OCI-LY1 (cell line): ENCODE measurements around the gene PAPSS2.

ENCODE experiments used
- H2AFZ ChIP-seq: fragments of 200-600 bp; sonication (generic), shearing (Covaris generic); 2 replicates; pipeline ENCODE4 v1.6.0; 2014; ENCODE audit warnings: antibody characterized with exemption, mild to moderate bottlenecking, low read length
- H3F3A ChIP-seq: fragments of 200-600 bp; sonication (generic), shearing (Covaris generic); 2 replicates; pipeline ENCODE4 v1.6.0; 2014; ENCODE audit warnings: mild to moderate bottlenecking, antibody characterized with exemption, low read length, moderate library complexity; ENCODE audit not compliant: insufficient read depth
- H3K27ac ChIP-seq: fragments of 200-600 bp; sonication (generic); 2 replicates; pipeline ENCODE4 v1.5.1; 2014; ENCODE audit warnings: low read length, mixed run types, mild to moderate bottlenecking, low read depth; ENCODE audit not compliant: poor library complexity, severe bottlenecking
- H3K27me3 ChIP-seq: fragments of 200-600 bp; sonication (generic); 2 replicates; pipeline ENCODE4 v1.6.0; 2014; ENCODE audit warnings: antibody characterized with exemption, mild to moderate bottlenecking, low read length, moderate library complexity; ENCODE audit not compliant: insufficient read depth
- H3K36me3 ChIP-seq: fragments of 200-600 bp; sonication (generic); 2 replicates; pipeline ENCODE4 v1.6.1; 2014; ENCODE audit warnings: mild to moderate bottlenecking, antibody characterized with exemption, low read length, moderate library complexity, mixed read lengths; ENCODE audit not compliant: insufficient read depth
- H3K4me1 ChIP-seq: fragments of 200-600 bp; sonication (generic); 2 replicates; pipeline ENCODE4 v1.5.1; 2014; ENCODE audit warnings: mild to moderate bottlenecking, low read length, moderate library complexity; ENCODE audit not compliant: insufficient read depth, severe bottlenecking
- H3K4me2 ChIP-seq: fragments of 200-600 bp; sonication (generic), shearing (Covaris generic); 2 replicates; pipeline ENCODE4 v1.6.1; 2014; ENCODE audit warnings: low read length
- H3K4me3 ChIP-seq: fragments of 200-600 bp; sonication (generic); 2 replicates; pipeline ENCODE4 v1.5.1; 2014; ENCODE audit warnings: low read length, low read depth, mild to moderate bottlenecking, mixed read lengths; ENCODE audit not compliant: poor library complexity, severe bottlenecking
- H3K79me2 ChIP-seq: fragments of 200-600 bp; shearing (Covaris generic); 2 replicates; pipeline ENCODE4 v1.6.1; 2016; ENCODE audit warnings: mixed run types, low read length, mixed read lengths; ENCODE audit not compliant: insufficient read depth
- H3K9ac ChIP-seq: fragments of 200-600 bp; sonication (generic), shearing (Covaris generic); 2 replicates; pipeline ENCODE4 v1.6.1; 2014; ENCODE audit warnings: mild to moderate bottlenecking, low read length, mixed read lengths
- H3K9me2 ChIP-seq: fragments of 200-600 bp; sonication (generic), shearing (Covaris generic); 2 replicates; pipeline ENCODE4 v1.6.1; 2014; ENCODE audit warnings: low read depth, mild to moderate bottlenecking, low read length, mixed read lengths
- H3K9me3 ChIP-seq: fragments of 200-600 bp; shearing (Covaris generic); 2 replicates; pipeline ENCODE4 v1.6.1; 2014; ENCODE audit warnings: low read length, mixed read lengths
- H4K20me1 ChIP-seq: fragments of 200-600 bp; sonication (generic), shearing (Covaris generic); 2 replicates; pipeline ENCODE4 v1.6.0; 2016; ENCODE audit warnings: mild to moderate bottlenecking, low read length; ENCODE audit not compliant: insufficient read depth
- CTCF ChIP-seq: fragments of 200-600 bp; sonication (generic), shearing (Covaris generic); IDR thresholded peaks from 2 replicates; pipeline ENCODE4 v1.5.1; 2017; ENCODE audit warnings: mild to moderate bottlenecking, antibody characterized with exemption, low read length, moderate library complexity, mixed read lengths
- EZH2 ChIP-seq: fragments of 200-600 bp; sonication (generic), shearing (Covaris generic); IDR thresholded peaks from 2 replicates; pipeline ENCODE4 v1.8.0; 2017; ENCODE audit warnings: borderline replicate concordance, mixed run types, mild to moderate bottlenecking, antibody characterized with exemption, low read length, moderate library complexity, mixed read lengths

PAPSS2 gene

DNA sequence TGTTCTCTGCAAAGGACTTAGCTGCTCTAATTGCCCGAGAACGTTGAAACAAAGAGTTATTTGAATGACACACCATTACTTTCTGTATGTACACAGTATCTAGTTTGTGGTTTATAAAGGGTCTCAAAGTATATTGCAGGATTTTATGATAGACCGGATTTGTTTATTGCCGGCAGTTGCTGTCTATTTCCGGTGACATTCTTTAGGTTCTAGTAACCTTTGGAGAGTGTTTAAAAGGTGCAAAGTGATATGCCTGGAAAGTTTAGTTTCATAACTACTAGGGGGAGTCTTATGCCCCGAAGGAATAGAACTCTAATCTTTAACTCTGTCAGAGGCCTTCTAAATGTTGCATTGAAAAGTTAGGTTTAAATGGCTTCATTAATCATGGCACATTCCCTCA, 63.8 kb downstream of the PAPSS2 start:
- Histone ChIP-seq H3F3A (no peaks in the 10 kb centered on the region), H3K9me2 (no peaks in the 10 kb centered on the region), H2AFZ (no peak overlapping the region), H3K27me3 (0 out of 2 replicates have a peak, but pooled peaks cover 5% of the 10 kb centered on the region), H3K4me1 (no peaks in the 10 kb centered on the region), H3K79me2 (no peaks in the 10 kb centered on the region), H3K4me2 (no peak overlapping the region), H3K4me3 (no peak overlapping the region), H3K27ac (no peak overlapping the region), H3K9ac (no peak overlapping the region), H3K36me3 (no peaks in the 10 kb centered on the region), H3K9me3 (no peaks in the 10 kb centered on the region), H4K20me1 (no peaks in the 10 kb centered on the region)
- TF ChIP-seq CTCF: no peak
- no peak for TF ChIP-seq EZH2

DNA sequence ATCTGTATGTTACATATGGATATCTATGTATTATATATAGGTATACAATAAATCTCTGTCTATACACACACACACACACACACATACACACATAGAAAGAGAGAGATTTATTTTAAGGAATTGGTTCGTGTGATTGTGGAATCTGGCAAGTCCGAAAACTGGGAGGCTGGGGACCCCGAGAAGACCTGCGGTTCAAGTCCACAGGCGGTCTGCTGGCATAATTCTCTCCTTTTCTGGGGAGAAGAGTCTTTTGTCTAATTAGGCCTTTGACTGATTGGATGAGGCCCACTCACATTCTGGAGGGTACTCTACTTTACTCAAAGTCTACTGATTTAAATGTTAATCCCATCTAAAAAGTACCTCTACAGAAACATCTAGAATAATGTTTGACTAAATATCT, 65.1 kb downstream of the PAPSS2 start:
- H3K9me2 ChIP-seq: no peaks in the 10 kb centered on the region
- no peaks in the 10 kb centered on the region for H4K20me1 ChIP-seq
- H3K27me3 ChIP-seq: 0 out of 2 replicates have a peak, but pooled peaks cover 5% of the 10 kb centered on the region
- no peak for TF ChIP-seq CTCF
- TF ChIP-seq EZH2: no peak
- H3K9ac ChIP-seq: no peak overlapping the region
- H3K4me3 ChIP-seq: no peak overlapping the region
- H3K4me2 ChIP-seq: no peak overlapping the region
- H3K79me2 ChIP-seq: no peaks in the 10 kb centered on the region
- H3K27ac ChIP-seq: no peak overlapping the region
- no peaks in the 10 kb centered on the region for H3F3A ChIP-seq
- H2AFZ ChIP-seq: no peak overlapping the region
- no peaks in the 10 kb centered on the region for H3K4me1 ChIP-seq
- H3K36me3 ChIP-seq: no peaks in the 10 kb centered on the region
- no peaks in the 10 kb centered on the region for H3K9me3 ChIP-seq

DNA sequence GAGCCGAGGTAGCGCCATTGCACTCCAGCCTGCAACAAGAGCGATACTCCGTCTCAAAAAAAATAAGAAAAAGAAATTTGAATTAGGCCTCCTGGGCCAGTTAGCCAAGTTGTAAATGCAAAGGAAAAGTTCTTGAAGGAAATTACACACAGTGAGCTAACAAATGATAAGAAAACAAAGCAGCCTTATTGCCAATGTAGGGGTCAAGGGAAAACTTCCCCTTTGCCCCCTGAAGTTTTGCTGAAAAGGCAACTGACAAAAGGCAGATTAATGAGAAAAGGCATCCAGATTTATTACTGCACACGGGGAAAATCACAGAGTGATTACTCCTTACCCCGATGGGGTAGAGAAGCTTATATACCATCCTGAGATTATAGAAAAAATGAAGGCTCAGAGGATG, 70.3 kb downstream of the PAPSS2 start:
- H2AFZ ChIP-seq: no peak overlapping the region
- no peaks in the 10 kb centered on the region for H3K79me2 ChIP-seq
- no peak overlapping the region for H3K9ac ChIP-seq
- H3K27me3 ChIP-seq: 0 out of 2 replicates have a peak, but pooled peaks cover 5% of the 10 kb centered on the region
- H3F3A ChIP-seq: no peaks in the 10 kb centered on the region
- no peaks in the 10 kb centered on the region for H3K36me3 ChIP-seq
- no peaks in the 10 kb centered on the region for H4K20me1 ChIP-seq
- H3K9me3 ChIP-seq: no peaks in the 10 kb centered on the region
- no peak overlapping the region for H3K4me3 ChIP-seq
- H3K4me2 ChIP-seq: no peak overlapping the region
- H3K27ac ChIP-seq: no peak overlapping the region
- H3K9me2 ChIP-seq: no peaks in the 10 kb centered on the region
- TF ChIP-seq CTCF (no peak), EZH2 (no peak)
- no peaks in the 10 kb centered on the region for H3K4me1 ChIP-seq
